ENCODE results near the gene SLC9A2. TPM values are rescaled to one million over a fixed set of nuclear protein-coding genes. Genes with fewer than 3 reads are reported as not detected.
A peak's percentile ranks its signal among the peaks of the same experiment; 100 is the strongest.

Gene SLC9A2
- total and polyA plus RNA-seq, 5 donors from 2014 or later: not detected

GRCh38 chr2:102674836-102675235 is 55.5 kb downstream of the SLC9A2 start:
- peaks cover 6% of the 10 kb centered on the region for H3K27me3 Mint-ChIP-seq
- Histone ChIP-seq H3K4me3 (ENCODE audit: low read depth, low read length) (no peak overlapping the region), H3K27me3 (ENCODE audit: control insufficient read depth, insufficient read depth, low read length) (peaks cover 7% of the 10 kb centered on the region), H3K36me3 (ENCODE audit: control insufficient read depth, insufficient read depth, low read length) (no peaks in the 10 kb centered on the region), H3K4me1 (ENCODE audit: control insufficient read depth, insufficient read depth, low read length, poor library complexity, severe bottlenecking) (no peaks in the 10 kb centered on the region), H3K27ac (ENCODE audit: insufficient read depth, low read length, poor library complexity, severe bottlenecking) (no peak overlapping the region), H3K9me3 (ENCODE audit: control insufficient read depth in 2 of 2, low read length in 2 of 2) (no peaks in the 10 kb centered on the region)
- H3K36me3 Mint-ChIP-seq: no peaks in the 10 kb centered on the region
- no peaks in the 10 kb centered on the region for H3K4me1 Mint-ChIP-seq
- no peak overlapping the region for H3K4me3 Mint-ChIP-seq
- ATAC-seq (ENCODE audit: low read depth in 2 of 2): no peak
- H3K27ac Mint-ChIP-seq: no peak overlapping the region
- H3K9me3 Mint-ChIP-seq: peaks cover 0 to 3% (median 0%) of the 10 kb centered on the region in 7 donors
- no peak for DNase-seq

- Histone ChIP-seq H3K27me3 (ENCODE audit: control insufficient read depth, insufficient read depth, low read length) (peaks cover 5% of the 10 kb centered on the region), H3K4me3 (ENCODE audit: low read depth, low read length) (no peak overlapping the region), H3K4me1 (ENCODE audit: control insufficient read depth, insufficient read depth, low read length, poor library complexity, severe bottlenecking) (no peaks in the 10 kb centered on the region), H3K27ac (ENCODE audit: insufficient read depth, low read length, poor library complexity, severe bottlenecking) (no peak overlapping the region), H3K36me3 (ENCODE audit: control insufficient read depth, insufficient read depth, low read length) (no peaks in the 10 kb centered on the region), H3K9me3 (ENCODE audit: control insufficient read depth in 2 of 2, low read length in 2 of 2) (no peaks in the 10 kb centered on the region)
- no peak overlapping the region for H3K4me3 Mint-ChIP-seq
- H3K27ac Mint-ChIP-seq: no peak overlapping the region
- peaks cover 0 to 3% (median 0%) of the 10 kb centered on the region in 7 donors for H3K9me3 Mint-ChIP-seq
- no peak for ATAC-seq (ENCODE audit: low read depth in 2 of 2)
- H3K36me3 Mint-ChIP-seq: no peaks in the 10 kb centered on the region
- peaks cover 11% of the 10 kb centered on the region for H3K27me3 Mint-ChIP-seq
- DNase-seq: no peak
- H3K4me1 Mint-ChIP-seq: no peaks in the 10 kb centered on the region
These were observed 58.2 kb downstream of the SLC9A2 start for GRCh38 chr2:102677244-102678215.

GRCh38 chr2:102678442-102678841 is 59.1 kb downstream of the SLC9A2 start:
- DNase-seq (no peak), ATAC-seq (ENCODE audit: low read depth in 2 of 2) (no peak)
- no peak overlapping the region for H3K27ac Mint-ChIP-seq
- H3K27me3 Mint-ChIP-seq: peaks cover 10% of the 10 kb centered on the region
- no peak overlapping the region for H3K4me3 ChIP-seq (ENCODE audit: low read depth, low read length)
- no peak overlapping the region for H3K4me3 Mint-ChIP-seq
- no peaks in the 10 kb centered on the region for H3K4me1 Mint-ChIP-seq
- no peaks in the 10 kb centered on the region for H3K36me3 Mint-ChIP-seq
- no peak overlapping the region for H3K27ac ChIP-seq (ENCODE audit: insufficient read depth, low read length, poor library complexity, severe bottlenecking)
- no peaks in the 10 kb centered on the region for H3K4me1 ChIP-seq (ENCODE audit: control insufficient read depth, insufficient read depth, low read length, poor library complexity, severe bottlenecking)
- H3K9me3 Mint-ChIP-seq: peaks cover 0 to 3% (median 0%) of the 10 kb centered on the region in 7 donors
- H3K9me3 ChIP-seq (ENCODE audit: control insufficient read depth in 2 of 2, low read length in 2 of 2): no peaks in the 10 kb centered on the region
- H3K27me3 ChIP-seq (ENCODE audit: control insufficient read depth, insufficient read depth, low read length): peaks cover 5% of the 10 kb centered on the region
- H3K36me3 ChIP-seq (ENCODE audit: control insufficient read depth, insufficient read depth, low read length): no peaks in the 10 kb centered on the region

GRCh38 chr2:102686479-102687439 is 67.4 kb downstream of the SLC9A2 start:
- H3K27ac ChIP-seq (ENCODE audit: insufficient read depth, low read length, poor library complexity, severe bottlenecking): no peak overlapping the region
- no peaks in the 10 kb centered on the region for H3K9me3 ChIP-seq (ENCODE audit: control insufficient read depth in 2 of 2, low read length in 2 of 2)
- no peaks in the 10 kb centered on the region for H3K4me1 Mint-ChIP-seq
- H3K27me3 ChIP-seq (ENCODE audit: control insufficient read depth, insufficient read depth, low read length): peaks cover 2% of the 10 kb centered on the region
- no peak overlapping the region for H3K4me3 Mint-ChIP-seq
- H3K9me3 Mint-ChIP-seq: no peaks in the 10 kb centered on the region
- H3K4me1 ChIP-seq (ENCODE audit: control insufficient read depth, insufficient read depth, low read length, poor library complexity, severe bottlenecking): no peaks in the 10 kb centered on the region
- no peak overlapping the region for H3K4me3 ChIP-seq (ENCODE audit: low read depth, low read length)
- peak in 1 of 3 donors; percentile 60 for DNase-seq
- H3K36me3 Mint-ChIP-seq: no peaks in the 10 kb centered on the region
- no peaks in the 10 kb centered on the region for H3K36me3 ChIP-seq (ENCODE audit: control insufficient read depth, insufficient read depth, low read length)
- H3K27ac Mint-ChIP-seq: no peak overlapping the region
- peaks cover 24% of the 10 kb centered on the region for H3K27me3 Mint-ChIP-seq
- ATAC-seq (ENCODE audit: low read depth in 2 of 2): peak; percentile 53 to 68

GRCh38 chr2:102690012-102690411 is 70.7 kb downstream of the SLC9A2 start:
- Mint-ChIP-seq H3K27ac (peak overlapping the region in 1 of 3 donors; percentile 48), H3K4me3 (no peak overlapping the region), H3K9me3 (no peaks in the 10 kb centered on the region)

GRCh38 chr2:102696463-102696862 is 77.1 kb downstream of the SLC9A2 start:
- H3K27me3 Mint-ChIP-seq: peaks cover under 1% of the 10 kb centered on the region
- H3K4me3 Mint-ChIP-seq: no peak overlapping the region
- no peak for DNase-seq
- no peaks in the 10 kb centered on the region for H3K36me3 Mint-ChIP-seq
- Histone ChIP-seq H3K4me1 (ENCODE audit: control insufficient read depth, insufficient read depth, low read length, poor library complexity, severe bottlenecking) (no peaks in the 10 kb centered on the region), H3K27me3 (ENCODE audit: control insufficient read depth, insufficient read depth, low read length) (no peaks in the 10 kb centered on the region), H3K27ac (ENCODE audit: insufficient read depth, low read length, poor library complexity, severe bottlenecking) (no peak overlapping the region), H3K4me3 (ENCODE audit: low read depth, low read length) (no peak overlapping the region), H3K36me3 (ENCODE audit: control insufficient read depth, insufficient read depth, low read length) (no peaks in the 10 kb centered on the region), H3K9me3 (ENCODE audit: control insufficient read depth in 2 of 2, low read length in 2 of 2) (no peaks in the 10 kb centered on the region)
- no peaks in the 10 kb centered on the region for H3K4me1 Mint-ChIP-seq
- H3K9me3 Mint-ChIP-seq: peaks cover 0 to 1% (median 0%) of the 10 kb centered on the region in 7 donors
- no peak for ATAC-seq (ENCODE audit: low read depth in 2 of 2)
- no peak overlapping the region for H3K27ac Mint-ChIP-seq

More at GRCh38 chr2:102690012-102690411, 70.7 kb downstream of the SLC9A2 start:
- Histone ChIP-seq H3K27me3 (ENCODE audit: control insufficient read depth, insufficient read depth, low read length) (peaks cover 2% of the 10 kb centered on the region), H3K4me1 (ENCODE audit: control insufficient read depth, insufficient read depth, low read length, poor library complexity, severe bottlenecking) (no peaks in the 10 kb centered on the region), H3K9me3 (ENCODE audit: control insufficient read depth in 2 of 2, low read length in 2 of 2) (no peaks in the 10 kb centered on the region), H3K36me3 (ENCODE audit: control insufficient read depth, insufficient read depth, low read length) (no peaks in the 10 kb centered on the region), H3K27ac (ENCODE audit: insufficient read depth, low read length, poor library complexity, severe bottlenecking) (no peak overlapping the region), H3K4me3 (ENCODE audit: low read depth, low read length) (no peak overlapping the region)
- Mint-ChIP-seq H3K27me3 (peaks cover 19% of the 10 kb centered on the region), H3K36me3 (no peaks in the 10 kb centered on the region), H3K4me1 (no peaks in the 10 kb centered on the region)
- ATAC-seq (ENCODE audit: low read depth in 2 of 2) (no peak), DNase-seq (no peak)

DNA sequence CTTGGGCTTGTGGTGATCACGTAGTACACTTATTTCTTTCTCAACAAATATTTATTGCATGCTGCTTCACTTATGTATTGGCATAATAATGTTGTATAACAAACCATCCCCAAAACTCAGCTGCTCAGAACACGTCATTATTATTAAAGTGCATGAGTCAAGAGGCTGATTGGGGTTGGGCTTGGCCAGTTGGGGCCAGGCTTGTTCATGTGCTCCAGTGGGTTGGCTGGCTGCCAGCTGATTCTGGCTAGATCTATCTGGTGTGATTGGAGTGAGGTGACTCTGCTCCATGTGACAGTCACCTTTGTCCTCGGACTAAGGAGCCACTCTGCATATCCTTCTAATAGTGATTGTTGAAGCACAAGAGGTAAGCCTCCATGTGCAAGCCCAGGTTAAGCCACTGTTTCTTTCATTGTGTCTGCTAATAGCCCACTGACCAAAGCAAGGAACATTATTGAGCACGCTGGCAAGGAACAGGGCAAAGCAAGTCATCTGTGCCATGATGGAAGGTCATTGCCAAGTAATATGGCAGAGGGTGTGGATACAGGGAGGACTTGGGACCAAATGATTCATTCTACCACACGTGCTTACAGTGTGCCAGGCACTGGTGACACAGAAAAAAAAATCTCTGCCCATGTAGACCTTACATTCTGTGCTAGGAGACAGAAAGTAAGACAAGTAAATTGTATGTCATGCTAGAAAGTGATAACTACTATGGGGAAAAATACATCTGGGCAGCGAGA is 79.2 kb downstream of the SLC9A2 start:
- no peaks in the 10 kb centered on the region for H3K27me3 Mint-ChIP-seq
- no peaks in the 10 kb centered on the region for H3K4me1 ChIP-seq (ENCODE audit: control insufficient read depth, insufficient read depth, low read length, poor library complexity, severe bottlenecking)
- H3K4me1 Mint-ChIP-seq: no peaks in the 10 kb centered on the region
- no peak overlapping the region for H3K4me3 ChIP-seq (ENCODE audit: low read depth, low read length)
- no peak overlapping the region for H3K27ac ChIP-seq (ENCODE audit: insufficient read depth, low read length, poor library complexity, severe bottlenecking)
- no peak for DNase-seq
- H3K36me3 Mint-ChIP-seq: no peaks in the 10 kb centered on the region
- peaks cover 3% of the 10 kb centered on the region for H3K27me3 ChIP-seq (ENCODE audit: control insufficient read depth, insufficient read depth, low read length)
- ATAC-seq (ENCODE audit: low read depth in 2 of 2): no peak
- peaks cover 0 to 1% (median 0%) of the 10 kb centered on the region in 7 donors for H3K9me3 Mint-ChIP-seq
- no peak overlapping the region for H3K27ac Mint-ChIP-seq
- H3K4me3 Mint-ChIP-seq: no peak overlapping the region
- no peaks in the 10 kb centered on the region for H3K36me3 ChIP-seq (ENCODE audit: control insufficient read depth, insufficient read depth, low read length)
- no peaks in the 10 kb centered on the region for H3K9me3 ChIP-seq (ENCODE audit: control insufficient read depth in 2 of 2, low read length in 2 of 2)

All from CD4-positive, CD25-positive, alpha-beta regulatory T cell (primary cell).